Caco-2 (cell line): ENCODE results near the gene YARS1. TPM values are rescaled to one million over a fixed set of nuclear protein-coding genes. Genes with fewer than 3 reads are reported as not detected.

Experiments used
- BruUV-seq: library from RNA; stranded (reverse); fragments of 400-500 nt; replicated peaks from 2 replicates; lab custom pipeline; 2021; lab: Mats Ljungman, UMichigan
- CTCF ChIA-PET: fragments of 300-600 bp; sonication (Branson Sonifier 250); formaldehyde crosslinking; loops from one replicate; lab custom pipeline; 2022; ENCODE audit warnings: antibody characterized with exemption; lab: Charles Lee
- POLR2A ChIA-PET: fragments of 300-600 bp; sonication (Branson Sonifier 250); formaldehyde crosslinking; loops from one replicate; lab custom pipeline; 2022; ENCODE audit warnings: antibody characterized with exemption; lab: Charles Lee
- DNase-seq, 2 experiments: peaks; one replicate each; pipeline versions ENCODE4 v3.0.0 to v3.0.0-alpha.2; 2020 to 2022
- H3K27me3 ChIP-seq: replicated peaks from 2 replicates; pipeline ENCODE4 v1.6.0; 2011; ENCODE audit warnings: low read length; ENCODE audit not compliant: control insufficient read depth, insufficient read depth
- H3K36me3 ChIP-seq: 2 replicates; pipeline ENCODE4 v1.5.1; 2011; ENCODE audit warnings: low read length; ENCODE audit not compliant: control insufficient read depth, insufficient read depth
- H3K4me1 ChIP-seq: fragments of 250-450 bp; sonication (Bioruptor Pico); 2 replicates; pipeline ENCODE4 v1.5.1; 2020; ENCODE audit warnings: mild to moderate bottlenecking
- H3K4me3 ChIP-seq: 2 replicates; pipeline ENCODE4 v1.5.1; 2011; ENCODE audit warnings: low read depth, mild to moderate bottlenecking, control low read depth, low read length
- H3K9me3 ChIP-seq: fragments of 250-450 bp; sonication (Bioruptor Pico); 2 replicates; pipeline ENCODE4 v1.5.1; 2020; ENCODE audit warnings: mild to moderate bottlenecking, moderate library complexity
- H3K27ac Mint-ChIP-seq: one replicate; pipeline ENCODE4 v1.8.0; 2022; ENCODE audit warnings: mixed read lengths; ENCODE audit not compliant: unreplicated experiment
- H3K27me3 Mint-ChIP-seq: one replicate; pipeline ENCODE4 v1.8.0; 2022; ENCODE audit warnings: mixed read lengths; ENCODE audit not compliant: insufficient read depth, unreplicated experiment
- H3K36me3 Mint-ChIP-seq: one replicate; pipeline ENCODE4 v1.8.0; 2022; ENCODE audit warnings: mild to moderate bottlenecking, mixed read lengths; ENCODE audit not compliant: insufficient read depth, unreplicated experiment
- H3K4me1 Mint-ChIP-seq: one replicate; pipeline ENCODE4 v1.8.0; 2022; ENCODE audit warnings: low read depth, mixed read lengths; ENCODE audit not compliant: unreplicated experiment
- H3K4me3 Mint-ChIP-seq: one replicate; pipeline ENCODE4 v1.8.0; 2022; ENCODE audit warnings: mild to moderate bottlenecking, moderate library complexity, mixed read lengths; ENCODE audit not compliant: unreplicated experiment
- H3K9me3 Mint-ChIP-seq: one replicate; pipeline ENCODE4 v1.8.0; 2022; ENCODE audit warnings: mixed read lengths; ENCODE audit not compliant: unreplicated experiment
- CTCF ChIP-seq, 2 experiments: fragments of 200-600 bp in 1 of 2; IDR thresholded peaks; 1 replicate in 1 of 2; 2 replicates in 1 of 2; pipeline versions ENCODE4 v1.5.1 to v1.8.0; 2011 to 2022; ENCODE audit warnings: antibody characterized with exemption in 1 of 2, control low read depth in 1 of 2, inconsistent platforms in 1 of 2, low read depth in 1 of 2, low read length in 1 of 2, mild to moderate bottlenecking in 1 of 2, moderate library complexity in 1 of 2; ENCODE audit not compliant: insufficient read depth in 1 of 2, severe bottlenecking in 1 of 2, unreplicated experiment in 1 of 2
- intact Hi-C: fragments of 100-400 bp; cut with micrococcal nuclease; formaldehyde crosslinking; loops from one replicate; pipeline ENCODE4 v1.10.0; 2022; ENCODE audit not compliant: unreplicated experiment
- total RNA-seq: library from RNA; stranded (reverse); gene quantifications from 2 replicates; pipeline ENCODE4 v1.2.3, GENCODE V29; 2022

Gene YARS1
- total RNA-seq, 1 experiment from 2014 or later, result 184 TPM

- H3K27me3 ChIP-seq, result no peaks in the 10 kb centered on the region
- Mint-ChIP-seq H3K27me3 (no peaks in the 10 kb centered on the region), H3K27ac (no peak overlapping the region), H3K36me3 (peaks cover 92% of the 10 kb centered on the region), H3K4me3 (no peak overlapping the region), H3K9me3 (no peaks in the 10 kb centered on the region), H3K4me1 (no peaks in the 10 kb centered on the region)
- DNase-seq, result no peak
- no peaks in the 10 kb centered on the region; the same call in 1 of the 2 replicates for H3K36me3 ChIP-seq
- no peak for TF ChIP-seq CTCF (IDR thresholded peaks at IDR 0.05; ENCODE audit: insufficient read depth in 1 of 2, low read depth in 1 of 2, low read length in 1 of 2, severe bottlenecking in 1 of 2, unreplicated experiment in 1 of 2)
- intact Hi-C loops, result no loop called here
- H3K4me1 ChIP-seq, result no peaks in the 10 kb centered on the region
- H3K9me3 ChIP-seq, result no peaks in the 10 kb centered on the region
- no peak overlapping the region for H3K4me3 ChIP-seq
- no TSS peak for BruUV-seq
- ChIA-PET CTCF (no interaction called here), POLR2A (interaction anchor here (0.7 kb wide), 1 partner anchor 65 kb away, joined by 6 read pairs; no protein-coding TSS in a partner anchor)
Measured at GRCh38 chr1:32782086-32782485, 35.1 kb downstream of the YARS1 start.

GRCh38 chr1:32780628-32781234, 36.4 kb downstream of the YARS1 start:
- Mint-ChIP-seq H3K36me3 (peaks cover 92% of the 10 kb centered on the region), H3K4me1 (no peaks in the 10 kb centered on the region), H3K4me3 (no peak overlapping the region), H3K27ac (no peak overlapping the region), H3K27me3 (no peaks in the 10 kb centered on the region), H3K9me3 (no peaks in the 10 kb centered on the region)
- no TSS peak for BruUV-seq
- no peaks in the 10 kb centered on the region; the same call in 1 of the 2 replicates for H3K36me3 ChIP-seq
- CTCF ChIA-PET, result no interaction called here
- intact Hi-C loops, result no loop called here
- POLR2A ChIA-PET, result no interaction called here
- no peak for DNase-seq
- no peaks in the 10 kb centered on the region for H3K9me3 ChIP-seq
- no peak overlapping the region for H3K4me3 ChIP-seq
- TF ChIP-seq CTCF (IDR thresholded peaks at IDR 0.05; ENCODE audit: insufficient read depth in 1 of 2, low read depth in 1 of 2, low read length in 1 of 2, severe bottlenecking in 1 of 2, unreplicated experiment in 1 of 2), result no peak
- no peaks in the 10 kb centered on the region for H3K27me3 ChIP-seq
- no peaks in the 10 kb centered on the region for H3K4me1 ChIP-seq

- no peak for DNase-seq
- Histone ChIP-seq H3K4me3 (no peak overlapping the region), H3K4me1 (no peaks in the 10 kb centered on the region), H3K9me3 (no peaks in the 10 kb centered on the region), H3K27me3 (no peaks in the 10 kb centered on the region), H3K36me3 (no peaks in the 10 kb centered on the region; the same call in 1 of the 2 replicates)
- H3K4me3 Mint-ChIP-seq, result no peak overlapping the region
- H3K27me3 Mint-ChIP-seq, result no peaks in the 10 kb centered on the region
- no TSS peak for BruUV-seq
- no peak overlapping the region for H3K27ac Mint-ChIP-seq
- ChIA-PET CTCF (interaction anchor here (1.6 kb wide), 1 partner anchor 259 kb away, joined by 4 read pairs; no protein-coding TSS in a partner anchor), POLR2A (no interaction called here)
- no peak for TF ChIP-seq CTCF (IDR thresholded peaks at IDR 0.05; ENCODE audit: insufficient read depth in 1 of 2, low read depth in 1 of 2, low read length in 1 of 2, severe bottlenecking in 1 of 2, unreplicated experiment in 1 of 2)
- H3K9me3 Mint-ChIP-seq, result no peaks in the 10 kb centered on the region
- no peaks in the 10 kb centered on the region for H3K4me1 Mint-ChIP-seq
- peaks cover 93% of the 10 kb centered on the region for H3K36me3 Mint-ChIP-seq
- intact Hi-C loops, result no loop called here
Measured at GRCh38 chr1:32780005-32780404, 37.2 kb downstream of the YARS1 start.
